IMR-90 (cell line): Measurements from ENCODE around the gene TMEM14A. TPM values are rescaled to one million over a fixed set of nuclear protein-coding genes. Genes with fewer than 3 reads are reported as not detected.

Experiments
- ATAC-seq: fragments of 200-7000 bp; cut with Tn5 transposase; 2 replicates; pipeline ENCODE4 v1.9.1; 2020; ENCODE audit warnings: low read depth, mild to moderate bottlenecking, moderate library complexity
- BruUV-seq: library from RNA; stranded (reverse); fragments of 400-500 nt; replicated peaks from 2 replicates; lab custom pipeline; 2021; lab: Mats Ljungman, UMichigan
- CTCF ChIA-PET: fragments of 300-600 bp; formaldehyde crosslinking; extraction: SDS; loops from one replicate; lab custom pipeline; 2021; ENCODE audit warnings: antibody characterized with exemption; lab: Yijun Ruan, JAX
- POLR2A ChIA-PET: fragments of 300-600 bp; sonication (Branson Sonifier 250); formaldehyde crosslinking; loops from one replicate; lab custom pipeline; 2022; ENCODE audit warnings: antibody characterized with exemption; ENCODE audit not compliant: unreplicated experiment; lab: Charles Lee
- DNase-seq: peaks from one replicate; pipeline ENCODE4 v3.0.0; 2013
- H2AFZ ChIP-seq: replicated peaks from 2 replicates; pipeline ENCODE3; 2013; ENCODE audit warnings: low read length, mild to moderate bottlenecking; ENCODE audit not compliant: poor library complexity
- H2AK5ac ChIP-seq: 2 replicates; pipeline ENCODE4 v1.6.1; 2013; ENCODE audit warnings: low read depth, low read length, inconsistent platforms
- H2AK9ac ChIP-seq: replicated peaks from 2 replicates; pipeline ENCODE3; 2013; ENCODE audit warnings: mild to moderate bottlenecking, low read depth, low read length, moderate library complexity; ENCODE audit not compliant: poor library complexity
- H2BK120ac ChIP-seq: 2 replicates; pipeline ENCODE4 v1.6.1; 2013; ENCODE audit warnings: low read depth, low read length, inconsistent platforms
- H2BK15ac ChIP-seq: 3 replicates; pipeline ENCODE4 v1.6.1; 2013; ENCODE audit warnings: low read depth, low read length, inconsistent platforms
- H2BK20ac ChIP-seq: 2 replicates; pipeline ENCODE4 v1.6.1; 2013; ENCODE audit warnings: low read depth, mild to moderate bottlenecking, inconsistent platforms, low read length, moderate library complexity
- H2BK5ac ChIP-seq: 2 replicates; pipeline ENCODE4 v1.6.1; 2013; ENCODE audit warnings: mild to moderate bottlenecking, low read depth, low read length, inconsistent platforms; ENCODE audit not compliant: poor library complexity, severe bottlenecking
- H3K14ac ChIP-seq: replicated peaks from 2 replicates; pipeline ENCODE4 v1.6.1; 2013; ENCODE audit warnings: low read depth, low read length, inconsistent platforms
- H3K18ac ChIP-seq: 2 replicates; pipeline ENCODE4 v1.6.1; 2013; ENCODE audit warnings: low read depth, low read length, control low read depth
- H3K23ac ChIP-seq: 2 replicates; pipeline ENCODE4 v1.6.1; 2013; ENCODE audit warnings: low read depth, low read length, inconsistent platforms
- H3K27ac ChIP-seq: 2 replicates; pipeline ENCODE4 v1.5.1; 2013; ENCODE audit warnings: mild to moderate bottlenecking, control low read depth, low read length; ENCODE audit not compliant: insufficient read depth
- H3K27me3 ChIP-seq: 2 replicates; pipeline ENCODE4 v1.6.1; 2013; ENCODE audit warnings: low read length; ENCODE audit not compliant: control insufficient read depth, insufficient read depth
- H3K36me3 ChIP-seq: 2 replicates; pipeline ENCODE4 v1.6.1; 2013; ENCODE audit warnings: low read length, mixed read lengths; ENCODE audit not compliant: control insufficient read depth, insufficient read depth
- H3K4ac ChIP-seq: 2 replicates; pipeline ENCODE4 v1.6.1; 2013; ENCODE audit warnings: low read depth, low read length, inconsistent platforms
- H3K4me1 ChIP-seq: 2 replicates; pipeline ENCODE4 v1.6.1; 2013; ENCODE audit warnings: low read length, mixed read lengths; ENCODE audit not compliant: control insufficient read depth, insufficient read depth
- H3K4me2 ChIP-seq: 2 replicates; pipeline ENCODE4 v1.6.1; 2013; ENCODE audit warnings: low read depth, mild to moderate bottlenecking, control low read depth, low read length, moderate library complexity
- H3K4me3 ChIP-seq: 2 replicates; pipeline ENCODE4 v1.5.1; 2013; ENCODE audit warnings: low read depth, mild to moderate bottlenecking, control low read depth, low read length, moderate library complexity; ENCODE audit not compliant: insufficient read depth
- H3K56ac ChIP-seq: 2 replicates; pipeline ENCODE4 v1.6.1; 2013; ENCODE audit warnings: low read length, inconsistent platforms; ENCODE audit not compliant: insufficient read depth; ENCODE audit errors: extremely low read depth
- H3K79me1 ChIP-seq, 2 experiments: 2 replicates each; pipeline ENCODE4 v1.6.1; 2013; ENCODE audit warnings: low read length in 2 of 2, inconsistent platforms in 1 of 2, low read depth in 1 of 2
- H3K9ac ChIP-seq: 2 replicates; pipeline ENCODE4 v1.6.1; 2013; ENCODE audit warnings: low read depth, low read length, control low read depth
- H3K9me1 ChIP-seq: 2 replicates; pipeline ENCODE4 v1.6.1; 2013; ENCODE audit warnings: low read length, inconsistent platforms; ENCODE audit not compliant: insufficient read depth
- H3K9me3 ChIP-seq: 2 replicates; pipeline ENCODE4 v1.6.1; 2013; ENCODE audit warnings: low read length; ENCODE audit not compliant: control insufficient read depth, insufficient read depth
- H4K20me1 ChIP-seq: 2 replicates; pipeline ENCODE4 v1.6.1; 2013; ENCODE audit warnings: low read length, inconsistent platforms; ENCODE audit not compliant: insufficient read depth
- H4K5ac ChIP-seq: 2 replicates; pipeline ENCODE4 v1.6.1; 2013; ENCODE audit warnings: mild to moderate bottlenecking, low read depth, low read length, control low read depth
- H4K8ac ChIP-seq, 2 experiments: 2 replicates each; pipeline ENCODE4 v1.6.1; 2013; ENCODE audit warnings: low read depth in 2 of 2, low read length in 2 of 2, control low read depth in 1 of 2, inconsistent platforms in 1 of 2
- H4K91ac ChIP-seq: 2 replicates; pipeline ENCODE4 v1.6.1; 2013; ENCODE audit warnings: low read depth, low read length, inconsistent platforms; ENCODE audit not compliant: insufficient read depth
- BHLHE40 ChIP-seq: fragments of 150-350 bp; IDR thresholded peaks from 2 replicates; pipeline ENCODE4 v1.6.1; 2016; ENCODE audit warnings: mild to moderate bottlenecking, low read depth, low read length
- CEBPB ChIP-seq: IDR thresholded peaks from 2 replicates; pipeline ENCODE4 v1.6.1; 2012; ENCODE audit warnings: low read depth, low read length, improper control_type of control experiment
- CHD1 ChIP-seq: IDR thresholded peaks from 2 replicates; pipeline ENCODE4 v1.6.1; 2012; ENCODE audit warnings: low read depth, low read length, improper control_type of control experiment
- CTCF ChIP-seq: conservative IDR thresholded peaks from 2 replicates; pipeline ENCODE4 v1.5.1; 2012; ENCODE audit warnings: mild to moderate bottlenecking, low read depth, low read length, improper control_type of control experiment
- ELK1 ChIP-seq: fragments of 150-350 bp; IDR thresholded peaks from 2 replicates; pipeline ENCODE4 v1.6.1; 2016; ENCODE audit warnings: low read depth, mild to moderate bottlenecking, low read length, moderate library complexity, borderline replicate concordance
- FOS ChIP-seq: fragments of 150-350 bp; IDR thresholded peaks from 2 replicates; pipeline ENCODE4 v1.6.1; 2016; ENCODE audit warnings: low read depth, low read length
- MAFK ChIP-seq: IDR thresholded peaks from 2 replicates; pipeline ENCODE4 v1.6.1; 2012; ENCODE audit warnings: low read depth, low read length, improper control_type of control experiment
- MAZ ChIP-seq: IDR thresholded peaks from 2 replicates; pipeline ENCODE4 v1.6.1; 2012; ENCODE audit warnings: low read depth, mild to moderate bottlenecking, low read length, improper control_type of control experiment, moderate library complexity, borderline replicate concordance
- MXI1 ChIP-seq: IDR thresholded peaks from 2 replicates; pipeline ENCODE4 v1.6.1; 2012; ENCODE audit warnings: low read depth, mild to moderate bottlenecking, low read length, moderate library complexity, borderline replicate concordance
- NFE2L2 ChIP-seq: fragments of 150-350 bp; IDR thresholded peaks from 2 replicates; pipeline ENCODE4 v1.6.1; 2016; ENCODE audit warnings: low read depth, mild to moderate bottlenecking, low read length
- POLR2A ChIP-seq: IDR thresholded peaks from 2 replicates; pipeline ENCODE4 v1.6.1; 2012; ENCODE audit warnings: mild to moderate bottlenecking, low read depth, low read length
- RAD21 ChIP-seq: IDR thresholded peaks from 2 replicates; pipeline ENCODE4 v1.6.1; 2012; ENCODE audit warnings: low read length, improper control_type of control experiment
- RCOR1 ChIP-seq: IDR thresholded peaks from 2 replicates; pipeline ENCODE4 v1.6.1; 2012; ENCODE audit warnings: mild to moderate bottlenecking, low read length, improper control_type of control experiment; ENCODE audit not compliant: insufficient replicate concordance
- RFX5 ChIP-seq: IDR thresholded peaks from 2 replicates; pipeline ENCODE4 v1.8.0; 2012; ENCODE audit warnings: low read depth, mild to moderate bottlenecking, low read length, moderate library complexity
- SMC3 ChIP-seq: fragments of 150-350 bp; IDR thresholded peaks from 2 replicates; pipeline ENCODE4 v1.6.1; 2016; ENCODE audit warnings: low read depth, mild to moderate bottlenecking, antibody characterized with exemption, low read length, moderate library complexity
- USF2 ChIP-seq: fragments of 150-350 bp; IDR thresholded peaks from 2 replicates; pipeline ENCODE4 v1.6.1; 2017; ENCODE audit warnings: mild to moderate bottlenecking, antibody characterized with exemption, low read length, low read depth
- WGBS, 2 experiments: methylation state at CpG; one replicate each; pipeline versions ENCODE4 v1.1.5 to v1.1.7; 2013; ENCODE audit warnings: missing lambda C conversion rate in 2 of 2; ENCODE audit not compliant: insufficient read length in 1 of 2; ENCODE audit errors: extremely low coverage in 2 of 2; 5-methylcytosine and 5-hydroxymethylcytosine counted together
- dilution Hi-C: fragments of 300-500 bp; cut with HindIII; formaldehyde crosslinking; loops from one replicate; pipeline ENCODE4 v1.14.3; 2018; ENCODE audit warnings: low sequenced_read_pairs; ENCODE audit not compliant: unreplicated experiment
- in situ Hi-C: fragments of 300-500 bp; cut with MboI; formaldehyde crosslinking; loops from 3 replicates; pipeline ENCODE4 v1.14.3; 2019; ENCODE audit warnings: low sequenced_read_pairs, inconsistent platforms, mixed read lengths
- intact Hi-C: fragments of 100-400 bp; cut with micrococcal nuclease; formaldehyde crosslinking; loops from 2 replicates; pipeline ENCODE4 v1.10.0; 2022
- polyA plus RNA-seq, 3 experiments: library from polyadenylated mRNA; depleted of rRNA; stranded (reverse); fragments of >200 nt; gene quantifications; 2 replicates each; pipeline ENCODE4 v1.2.3, GENCODE V29; 2012; ENCODE audit warnings: low replicate concordance in 1 of 3
- total RNA-seq: library from RNA; depleted of rRNA; stranded (reverse); fragments of >200 nt; gene quantifications from 2 replicates; pipeline ENCODE4 v1.2.3, GENCODE V29; 2012

The TMEM14A gene
- total and polyA plus RNA-seq, 2 of the 4 experiments (the other 2 are of a cell fraction) = 18.5 to 25.1 TPM

GRCh38 chr6:52720321-52720720, 49.4 kb downstream of the TMEM14A start:
- no peak overlapping the region for H2AK9ac ChIP-seq
- H4K8ac ChIP-seq = no peak overlapping the region
- H2BK120ac ChIP-seq = no peak overlapping the region
- CTCF ChIA-PET = no interaction called here
- no peaks in the 10 kb centered on the region for H4K20me1 ChIP-seq
- no peak overlapping the region for H3K9ac ChIP-seq
- ATAC-seq = no peak
- no peak overlapping the region for H3K4me3 ChIP-seq
- H3K23ac ChIP-seq = no peak overlapping the region
- TF ChIP-seq CEBPB (no peak), RFX5 (no peak), NFE2L2 (no peak), POLR2A (no peak), USF2 (no peak), FOS (no peak), MXI1 (no peak), RCOR1 (no peak), BHLHE40 (no peak), ELK1 (no peak), MAFK (no peak), RAD21 (no peak), CTCF (no peak), SMC3 (no peak), MAZ (no peak), CHD1 (no peak)
- dilution Hi-C loops (no loop called here), in situ Hi-C loops (no loop called here), intact Hi-C loops (no loop called here)
- H4K5ac ChIP-seq = no peak overlapping the region
- H3K14ac ChIP-seq = no peak overlapping the region
- H3K27ac ChIP-seq = no peak overlapping the region
- H2BK15ac ChIP-seq = no peak overlapping the region
- H3K4ac ChIP-seq = no peak overlapping the region
- no peak overlapping the region for H2BK5ac ChIP-seq
- H3K56ac ChIP-seq = no peak overlapping the region
- no peaks in the 10 kb centered on the region for H3K79me1 ChIP-seq
- POLR2A ChIA-PET = no interaction called here
- no peak overlapping the region for H3K4me2 ChIP-seq
- no peak overlapping the region for H3K18ac ChIP-seq
- peaks cover 7% of the 10 kb centered on the region for H3K27me3 ChIP-seq
- H2BK20ac ChIP-seq = no peak overlapping the region
- no peaks in the 10 kb centered on the region for H3K36me3 ChIP-seq
- no peak overlapping the region for H2AFZ ChIP-seq
- H4K91ac ChIP-seq = no peak overlapping the region
- no TSS peak for BruUV-seq
- no peak overlapping the region for H2AK5ac ChIP-seq
- DNase-seq = no peak
- H3K9me3 ChIP-seq = no peaks in the 10 kb centered on the region
- 88% methylated on average over 1 of the region's 2 CpGs; no CpG with 5 or more reads in 1 of the 2 experiments for WGBS, 2 experiments
- no peaks in the 10 kb centered on the region for H3K9me1 ChIP-seq
- no peaks in the 10 kb centered on the region for H3K4me1 ChIP-seq
